K562 (cell line): ENCODE measurements around the gene KAZALD1. TPM values are rescaled to one million over a fixed set of nuclear protein-coding genes. Genes with fewer than 3 reads are reported as not detected.

ENCODE experiments used
- CTBP1 ChIP-seq: fragments of 450-650 bp; IDR thresholded peaks from 2 replicates; pipeline ENCODE4 v1.6.1; 2016; ENCODE audit warnings: borderline replicate concordance
- ETV1 ChIP-seq: fragments of 450-650 bp; conservative IDR thresholded peaks from 2 replicates; pipeline ENCODE4 v1.6.1; 2016; ENCODE audit warnings: missing genetic modification characterization, control low read depth, low read depth, missing compliant biosample characterization
- PHF21A ChIP-seq: fragments of 450-650 bp; IDR thresholded peaks from 2 replicates; pipeline ENCODE4 v1.6.1; 2017; ENCODE audit warnings: low read depth, borderline replicate concordance
- RAD21 ChIP-seq, 2 experiments: fragments of 250-450 bp in 1 of 2; fragments of 450-650 bp in 1 of 2; sonication (Bioruptor Pico) in 1 of 2; formaldehyde crosslinking in 1 of 2; IDR thresholded peaks in 1 of 2; conservative IDR thresholded peaks in 1 of 2; 2 replicates each; pipeline versions ENCODE4 v1.4.0 to v1.8.0; 2020 to 2022; ENCODE audit warnings: mild to moderate bottlenecking in 2 of 2, moderate library complexity in 1 of 2
- SMC3 ChIP-seq: conservative IDR thresholded peaks from 2 replicates; pipeline ENCODE4 v1.6.1; 2011; ENCODE audit warnings: low read depth, low read length, improper control_type of control experiment; ENCODE audit not compliant: insufficient read depth
- U2AF2 ChIP-seq: fragments of 200-400 bp; formaldehyde crosslinking; optimal IDR thresholded peaks from 2 replicates; pipeline ENCODE3; 2017; ENCODE audit warnings: low read depth, mild to moderate bottlenecking, low read length
- ZNF197 ChIP-seq: fragments of 200-800 bp; sonication (Bioruptor generic); IDR thresholded peaks from 2 replicates; pipeline ENCODE4 v1.6.1; 2016; ENCODE audit warnings: low read depth, missing genetic modification characterization, missing compliant biosample characterization
- ZNF41 ChIP-seq: fragments of 250-450 bp; sonication (Bioruptor Pico); conservative IDR thresholded peaks from 2 replicates; pipeline ENCODE4 v1.4.0; 2020; ENCODE audit warnings: mild to moderate bottlenecking
- ZNF583 ChIP-seq: fragments of 250-450 bp; sonication (Bioruptor Pico); IDR thresholded peaks from 2 replicates; pipeline ENCODE4 v1.4.0; 2020
- ZNF589 ChIP-seq: fragments of 200-800 bp; sonication (Bioruptor generic); IDR thresholded peaks from 2 replicates; pipeline ENCODE4 v1.6.1; 2016; ENCODE audit warnings: low read depth, missing genetic modification characterization, missing compliant biosample characterization
- polyA plus RNA-seq, 8 experiments: library from polyadenylated mRNA; depleted of rRNA in 4 of 8; stranded (reverse) in 5 of 8; unstranded in 3 of 8; fragments of >200 nt; fragmentation: Nextera tagmentation in 2 of 8; fragmentation: Illumina TruSeq in 1 of 8; extraction: Ambion mirVana in 2 of 8; extraction: Trizol in 1 of 8; gene quantifications; 2 replicates each; pipeline versions ENCODE4 v1.2.1 to v1.2.3, GENCODE V29; 2011 to 2014; ENCODE audit warnings: inconsistent platforms in 1 of 8, missing spikeins in 1 of 8
- total RNA-seq, 7 experiments: library from RNA; depleted of rRNA in 6 of 7; stranded (reverse); fragments of >200 nt in 6 of 7; fragmentation: Illumina TruSeq in 2 of 7; extraction: Trizol in 2 of 7; gene quantifications; 2 replicates each; pipeline versions ENCODE4 v1.2.1 to v1.2.3, GENCODE V29; 2011 to 2021; ENCODE audit warnings: low replicate concordance in 1 of 7
- TF ChIP-seq, protein P1 (sequence below), 3 experiments: IDR thresholded peaks in 2 of 3; conservative IDR thresholded peaks in 1 of 3; 2 replicates each; pipeline ENCODE4 v1.5.1; 2011 to 2012; ENCODE audit warnings: low read length in 3 of 3, mild to moderate bottlenecking in 3 of 3, control low read depth in 2 of 3, improper control_type of control experiment in 1 of 3, inconsistent platforms in 1 of 3, low read depth in 1 of 3, mixed read lengths in 1 of 3, moderate library complexity in 1 of 3; ENCODE audit not compliant: insufficient read depth in 2 of 3
- TF ChIP-seq, protein P2 (sequence below): fragments of 250-450 bp; sonication (Bioruptor Pico); IDR thresholded peaks from 2 replicates; pipeline ENCODE4 v1.5.0; 2022; ENCODE audit warnings: mild to moderate bottlenecking
- TF ChIP-seq, protein P3 (sequence below): fragments of 250-450 bp; sonication (Bioruptor Pico); IDR thresholded peaks from 2 replicates; pipeline ENCODE4 v1.9.0; 2021; ENCODE audit warnings: mild to moderate bottlenecking
- TF ChIP-seq, protein P4 (sequence below), 2 experiments: fragments of 450-650 bp; formaldehyde crosslinking in 1 of 2; IDR thresholded peaks; 2 replicates each; pipeline versions ENCODE4 v1.4.0 to v1.6.1; 2014 to 2020; ENCODE audit warnings: mild to moderate bottlenecking in 2 of 2, borderline replicate concordance in 1 of 2, low read depth in 1 of 2

The KAZALD1 gene
- total and polyA plus RNA-seq, 9 of the 15 experiments (the other 6 are each of a cell fraction or from before 2014, with no cell fraction given): 0.15 to 10.0 (median 4.9) TPM

DNA sequence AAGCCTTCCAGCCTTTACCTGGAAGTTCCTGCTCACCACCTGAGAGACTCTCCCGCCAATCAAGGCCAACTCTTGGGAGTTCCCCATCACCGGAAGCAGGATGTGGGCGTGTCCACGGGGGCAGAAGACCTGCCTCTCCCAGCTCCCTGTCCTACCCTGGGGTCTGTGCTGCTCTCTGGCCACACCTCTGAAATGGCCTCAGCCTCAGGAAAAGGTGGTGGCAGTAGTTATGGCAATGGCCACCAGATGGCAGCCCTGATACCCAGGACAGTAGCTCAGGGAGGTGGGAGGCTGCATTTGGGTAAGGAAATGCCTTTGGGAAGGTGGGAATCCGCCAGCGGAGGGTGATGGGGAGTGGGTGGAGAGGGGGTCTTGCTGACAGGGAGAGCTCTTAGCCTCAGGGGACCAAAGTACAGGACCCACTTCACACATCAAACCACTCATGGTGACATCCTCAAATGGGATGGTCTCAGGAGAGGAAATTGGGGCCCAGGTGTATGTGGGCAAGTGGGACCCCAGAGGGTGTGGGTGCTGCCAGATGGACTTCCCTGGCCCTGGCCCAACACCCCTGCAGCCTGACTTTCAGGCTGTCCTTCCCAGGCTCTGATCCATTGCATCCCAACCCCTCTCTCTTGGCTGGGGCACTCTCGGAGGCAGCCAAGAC is 33.9 kb downstream of the KAZALD1 start (continued):
- TF ChIP-seq, protein P1, sequence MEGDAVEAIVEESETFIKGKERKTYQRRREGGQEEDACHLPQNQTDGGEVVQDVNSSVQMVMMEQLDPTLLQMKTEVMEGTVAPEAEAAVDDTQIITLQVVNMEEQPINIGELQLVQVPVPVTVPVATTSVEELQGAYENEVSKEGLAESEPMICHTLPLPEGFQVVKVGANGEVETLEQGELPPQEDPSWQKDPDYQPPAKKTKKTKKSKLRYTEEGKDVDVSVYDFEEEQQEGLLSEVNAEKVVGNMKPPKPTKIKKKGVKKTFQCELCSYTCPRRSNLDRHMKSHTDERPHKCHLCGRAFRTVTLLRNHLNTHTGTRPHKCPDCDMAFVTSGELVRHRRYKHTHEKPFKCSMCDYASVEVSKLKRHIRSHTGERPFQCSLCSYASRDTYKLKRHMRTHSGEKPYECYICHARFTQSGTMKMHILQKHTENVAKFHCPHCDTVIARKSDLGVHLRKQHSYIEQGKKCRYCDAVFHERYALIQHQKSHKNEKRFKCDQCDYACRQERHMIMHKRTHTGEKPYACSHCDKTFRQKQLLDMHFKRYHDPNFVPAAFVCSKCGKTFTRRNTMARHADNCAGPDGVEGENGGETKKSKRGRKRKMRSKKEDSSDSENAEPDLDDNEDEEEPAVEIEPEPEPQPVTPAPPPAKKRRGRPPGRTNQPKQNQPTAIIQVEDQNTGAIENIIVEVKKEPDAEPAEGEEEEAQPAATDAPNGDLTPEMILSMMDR (IDR thresholded peaks at IDR 0.05 in 2 of 3, conservative IDR thresholded peaks at IDR 0.05 in 1 of 3; ENCODE audit: insufficient read depth in 2 of 3, low read depth in 1 of 3, low read length in 3 of 3): peak; percentile 76 to 82 (median 77)
- TF ChIP-seq RAD21 (CRISPR knock-in tag; conservative IDR thresholded peaks at IDR 0.05 in 1 of 2, IDR thresholded peaks at IDR 0.05 in 1 of 2) (peak; percentile 51 to 62), PHF21A (no peak), ETV1 (no peak), ZNF41 (CRISPR knock-in tag) (no peak), CTBP1 (0 out of 2 replicates have a peak, but pooled peaks have one; percentile 16), ZNF583 (no peak), ZNF197 (CRISPR knock-in tag) (no peak), ZNF589 (CRISPR knock-in tag) (no peak), SMC3 (peak; percentile 78), U2AF2 (no peak)
- TF ChIP-seq, protein P2, sequence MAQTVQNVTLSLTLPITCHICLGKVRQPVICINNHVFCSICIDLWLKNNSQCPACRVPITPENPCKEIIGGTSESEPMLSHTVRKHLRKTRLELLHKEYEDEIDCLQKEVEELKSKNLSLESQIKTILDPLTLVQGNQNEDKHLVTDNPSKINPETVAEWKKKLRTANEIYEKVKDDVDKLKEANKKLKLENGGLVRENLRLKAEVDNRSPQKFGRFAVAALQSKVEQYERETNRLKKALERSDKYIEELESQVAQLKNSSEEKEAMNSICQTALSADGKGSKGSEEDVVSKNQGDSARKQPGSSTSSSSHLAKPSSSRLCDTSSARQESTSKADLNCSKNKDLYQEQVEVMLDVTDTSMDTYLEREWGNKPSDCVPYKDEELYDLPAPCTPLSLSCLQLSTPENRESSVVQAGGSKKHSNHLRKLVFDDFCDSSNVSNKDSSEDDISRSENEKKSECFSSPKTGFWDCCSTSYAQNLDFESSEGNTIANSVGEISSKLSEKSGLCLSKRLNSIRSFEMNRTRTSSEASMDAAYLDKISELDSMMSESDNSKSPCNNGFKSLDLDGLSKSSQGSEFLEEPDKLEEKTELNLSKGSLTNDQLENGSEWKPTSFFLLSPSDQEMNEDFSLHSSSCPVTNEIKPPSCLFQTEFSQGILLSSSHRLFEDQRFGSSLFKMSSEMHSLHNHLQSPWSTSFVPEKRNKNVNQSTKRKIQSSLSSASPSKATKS: no peak
- TF ChIP-seq, protein P3, sequence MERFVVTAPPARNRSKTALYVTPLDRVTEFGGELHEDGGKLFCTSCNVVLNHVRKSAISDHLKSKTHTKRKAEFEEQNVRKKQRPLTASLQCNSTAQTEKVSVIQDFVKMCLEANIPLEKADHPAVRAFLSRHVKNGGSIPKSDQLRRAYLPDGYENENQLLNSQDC (CRISPR knock-in tag): no peak
- TF ChIP-seq, protein P4, sequence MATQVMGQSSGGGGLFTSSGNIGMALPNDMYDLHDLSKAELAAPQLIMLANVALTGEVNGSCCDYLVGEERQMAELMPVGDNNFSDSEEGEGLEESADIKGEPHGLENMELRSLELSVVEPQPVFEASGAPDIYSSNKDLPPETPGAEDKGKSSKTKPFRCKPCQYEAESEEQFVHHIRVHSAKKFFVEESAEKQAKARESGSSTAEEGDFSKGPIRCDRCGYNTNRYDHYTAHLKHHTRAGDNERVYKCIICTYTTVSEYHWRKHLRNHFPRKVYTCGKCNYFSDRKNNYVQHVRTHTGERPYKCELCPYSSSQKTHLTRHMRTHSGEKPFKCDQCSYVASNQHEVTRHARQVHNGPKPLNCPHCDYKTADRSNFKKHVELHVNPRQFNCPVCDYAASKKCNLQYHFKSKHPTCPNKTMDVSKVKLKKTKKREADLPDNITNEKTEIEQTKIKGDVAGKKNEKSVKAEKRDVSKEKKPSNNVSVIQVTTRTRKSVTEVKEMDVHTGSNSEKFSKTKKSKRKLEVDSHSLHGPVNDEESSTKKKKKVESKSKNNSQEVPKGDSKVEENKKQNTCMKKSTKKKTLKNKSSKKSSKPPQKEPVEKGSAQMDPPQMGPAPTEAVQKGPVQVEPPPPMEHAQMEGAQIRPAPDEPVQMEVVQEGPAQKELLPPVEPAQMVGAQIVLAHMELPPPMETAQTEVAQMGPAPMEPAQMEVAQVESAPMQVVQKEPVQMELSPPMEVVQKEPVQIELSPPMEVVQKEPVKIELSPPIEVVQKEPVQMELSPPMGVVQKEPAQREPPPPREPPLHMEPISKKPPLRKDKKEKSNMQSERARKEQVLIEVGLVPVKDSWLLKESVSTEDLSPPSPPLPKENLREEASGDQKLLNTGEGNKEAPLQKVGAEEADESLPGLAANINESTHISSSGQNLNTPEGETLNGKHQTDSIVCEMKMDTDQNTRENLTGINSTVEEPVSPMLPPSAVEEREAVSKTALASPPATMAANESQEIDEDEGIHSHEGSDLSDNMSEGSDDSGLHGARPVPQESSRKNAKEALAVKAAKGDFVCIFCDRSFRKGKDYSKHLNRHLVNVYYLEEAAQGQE (IDR thresholded peaks at IDR 0.05; ENCODE audit: borderline replicate concordance): peak; percentile 42; the same call in 1 of the 2 replicates
- TF ChIP-seq, protein P4 (CRISPR knock-in tag; IDR thresholded peaks at IDR 0.05; ENCODE audit: low read depth): no peak
